ENCODE data around the gene EFNA5. TPM values are rescaled to one million over a fixed set of nuclear protein-coding genes. Genes with fewer than 3 reads are reported as not detected.

The EFNA5 gene
- total RNA-seq, 1 experiment from 2014 or later, result 0.22 TPM

- Histone ChIP-seq H3K79me2 (ENCODE audit: insufficient read depth, low read length) (no peaks in the 10 kb centered on the region), H3K36me3 (ENCODE audit: control insufficient read depth in 1 of 2, insufficient read depth in 2 of 2, low read length in 2 of 2) (no peaks in the 10 kb centered on the region), H3K27me3 (ENCODE audit: insufficient read depth, low read length) (no peaks in the 10 kb centered on the region), H3K4me1 (ENCODE audit: control insufficient read depth in 1 of 2, insufficient read depth in 2 of 2, low read length in 2 of 2) (peaks cover 12 to 22% of the 10 kb centered on the region in 2 experiments; a peak in 3 of 4 replicates), H3K9me2 (ENCODE audit: insufficient read depth) (no peaks in the 10 kb centered on the region), H3K9me3 (ENCODE audit: control insufficient read depth in 1 of 2, insufficient read depth in 1 of 2, low read depth in 1 of 2, low read length in 2 of 2) (no peaks in the 10 kb centered on the region), H4K20me1 (ENCODE audit: insufficient read depth) (no peaks in the 10 kb centered on the region), H3K4me3 (replicated peaks in 1 of 2; ENCODE audit: low read depth in 1 of 2, low read length in 2 of 2) (no peak overlapping the region), H3K9ac (ENCODE audit: low read length) (no peak overlapping the region), H3K4me2 (ENCODE audit: low read length) (no peak overlapping the region), H3K27ac (ENCODE audit: low read depth, low read length) (no peak overlapping the region), H2AFZ (ENCODE audit: low read depth, low read length, poor library complexity, severe bottlenecking) (no peak overlapping the region)
- POLR2A ChIA-PET, result no interaction called here
- intact Hi-C loops (cut with micrococcal nuclease), result no loop called here
- RAD21 ChIA-PET (ENCODE audit: low non-redundant PET in 1 of 2, low total read pairs in 2 of 2, uncharacterized antibody in 2 of 2, unreplicated experiment in 2 of 2), result no interaction called here
- TF ChIP-seq EGR1 (IDR thresholded peaks at IDR 0.05; ENCODE audit: low read depth) (no peak), ELF1 (IDR thresholded peaks at IDR 0.05; ENCODE audit: borderline replicate concordance, low read depth) (no peak), RAD21 (IDR thresholded peaks at IDR 0.05; ENCODE audit: low read depth) (no peak), ATF3 (IDR thresholded peaks at IDR 0.05) (no peak), CTCF (IDR thresholded peaks at IDR 0.05 in 2 of 3, conservative IDR thresholded peaks at IDR 0.05 in 1 of 3; ENCODE audit: borderline replicate concordance in 1 of 3, insufficient read depth in 1 of 3, low read depth in 2 of 3, low read length in 2 of 3) (no peak), JUND (IDR thresholded peaks at IDR 0.05) (no peak), EZH2 (IDR thresholded peaks at IDR 0.05) (no peak)
- no peak for DNase-seq (ENCODE audit: low read depth, low spot score)
- ATAC-seq, result no peak
- CTCF ChIA-PET, result no interaction called here
- BruUV-seq (replicated peaks), result no TSS peak
Observed at GRCh38 chr5:107464416-107464815, 206.3 kb downstream of the EFNA5 start.

GRCh38 chr5:107463731-107464130, 207.0 kb downstream of the EFNA5 start:
- Histone ChIP-seq H3K9ac (ENCODE audit: low read length) (no peak overlapping the region), H3K4me2 (ENCODE audit: low read length) (no peak overlapping the region), H3K4me3 (replicated peaks in 1 of 2; ENCODE audit: low read depth in 1 of 2, low read length in 2 of 2) (no peak overlapping the region), H3K36me3 (ENCODE audit: control insufficient read depth in 1 of 2, insufficient read depth in 2 of 2, low read length in 2 of 2) (no peaks in the 10 kb centered on the region), H3K27ac (ENCODE audit: low read depth, low read length) (no peak overlapping the region), H3K9me2 (ENCODE audit: insufficient read depth) (no peaks in the 10 kb centered on the region), H2AFZ (ENCODE audit: low read depth, low read length, poor library complexity, severe bottlenecking) (no peak overlapping the region), H3K9me3 (ENCODE audit: control insufficient read depth in 1 of 2, insufficient read depth in 1 of 2, low read depth in 1 of 2, low read length in 2 of 2) (no peaks in the 10 kb centered on the region), H3K27me3 (ENCODE audit: insufficient read depth, low read length) (no peaks in the 10 kb centered on the region), H3K4me1 (ENCODE audit: control insufficient read depth in 1 of 2, insufficient read depth in 2 of 2, low read length in 2 of 2) (peaks cover 5 to 15% of the 10 kb centered on the region in 2 experiments; a peak in 3 of 4 replicates), H3K79me2 (ENCODE audit: insufficient read depth, low read length) (no peaks in the 10 kb centered on the region), H4K20me1 (ENCODE audit: insufficient read depth) (no peaks in the 10 kb centered on the region)
- no TSS peak for BruUV-seq (replicated peaks)
- intact Hi-C loops (cut with micrococcal nuclease), result no loop called here
- no peak for DNase-seq (ENCODE audit: low read depth, low spot score)
- ChIA-PET CTCF (no interaction called here), POLR2A (no interaction called here), RAD21 (ENCODE audit: low non-redundant PET in 1 of 2, low total read pairs in 2 of 2, uncharacterized antibody in 2 of 2, unreplicated experiment in 2 of 2) (no interaction called here)
- no peak for ATAC-seq
- no peak for TF ChIP-seq ATF3 (IDR thresholded peaks at IDR 0.05)
